ENCODE results near the gene ARHGEF17.

DNA sequence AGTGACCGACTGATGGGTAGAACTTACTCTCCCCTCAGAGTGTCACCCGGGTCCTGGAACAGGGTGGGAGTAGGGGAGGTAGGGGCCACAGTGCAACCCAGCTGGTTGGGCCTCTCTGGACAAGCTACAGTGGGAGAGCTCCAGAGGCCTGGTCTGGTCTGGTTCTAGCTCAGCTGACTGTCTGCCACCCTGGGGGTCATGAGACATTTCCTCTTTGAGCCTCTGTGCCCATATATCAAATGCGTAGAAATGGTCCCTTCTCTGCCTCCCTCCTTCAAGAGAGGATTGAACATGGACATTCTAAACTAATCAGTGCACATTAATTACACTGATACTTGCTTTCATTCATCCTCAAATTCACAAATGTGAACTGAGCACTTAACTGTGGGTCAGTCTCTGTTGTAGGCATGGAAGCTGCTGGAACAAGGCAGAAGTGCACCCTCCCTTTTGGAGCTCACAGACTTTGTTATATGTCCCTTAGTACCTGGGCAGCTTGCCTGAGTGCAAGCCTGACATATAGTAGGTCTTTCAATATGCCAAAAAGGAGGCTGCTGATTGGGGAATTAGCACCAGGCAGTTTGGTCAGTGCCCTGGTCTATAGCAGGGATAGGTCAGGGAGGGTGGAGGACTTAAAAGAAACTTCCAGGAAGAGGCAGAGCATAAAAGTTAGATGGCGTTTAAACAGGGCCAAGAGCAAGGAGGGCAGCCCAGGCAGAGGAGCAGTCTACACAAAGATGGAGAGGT is 25.7 kb downstream of the ARHGEF17 start:
- TF ChIP-seq, protein P1, sequence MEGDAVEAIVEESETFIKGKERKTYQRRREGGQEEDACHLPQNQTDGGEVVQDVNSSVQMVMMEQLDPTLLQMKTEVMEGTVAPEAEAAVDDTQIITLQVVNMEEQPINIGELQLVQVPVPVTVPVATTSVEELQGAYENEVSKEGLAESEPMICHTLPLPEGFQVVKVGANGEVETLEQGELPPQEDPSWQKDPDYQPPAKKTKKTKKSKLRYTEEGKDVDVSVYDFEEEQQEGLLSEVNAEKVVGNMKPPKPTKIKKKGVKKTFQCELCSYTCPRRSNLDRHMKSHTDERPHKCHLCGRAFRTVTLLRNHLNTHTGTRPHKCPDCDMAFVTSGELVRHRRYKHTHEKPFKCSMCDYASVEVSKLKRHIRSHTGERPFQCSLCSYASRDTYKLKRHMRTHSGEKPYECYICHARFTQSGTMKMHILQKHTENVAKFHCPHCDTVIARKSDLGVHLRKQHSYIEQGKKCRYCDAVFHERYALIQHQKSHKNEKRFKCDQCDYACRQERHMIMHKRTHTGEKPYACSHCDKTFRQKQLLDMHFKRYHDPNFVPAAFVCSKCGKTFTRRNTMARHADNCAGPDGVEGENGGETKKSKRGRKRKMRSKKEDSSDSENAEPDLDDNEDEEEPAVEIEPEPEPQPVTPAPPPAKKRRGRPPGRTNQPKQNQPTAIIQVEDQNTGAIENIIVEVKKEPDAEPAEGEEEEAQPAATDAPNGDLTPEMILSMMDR (IDR thresholded peaks at IDR 0.05; ENCODE audit: low read depth, low read length, missing input control) = no peak
- TF ChIP-seq TAF1 (conservative IDR thresholded peaks at IDR 0.05) (no peak), RXRA (IDR thresholded peaks at IDR 0.05) (no peak), SP1 (IDR thresholded peaks at IDR 0.05) (no peak), GABPA (IDR thresholded peaks at IDR 0.05 in 1 of 2, conservative IDR thresholded peaks at IDR 0.05 in 1 of 2) (no peak), JUND (IDR thresholded peaks at IDR 0.05) (no peak), RAD21 (IDR thresholded peaks at IDR 0.05) (no peak), YY1 (IDR thresholded peaks at IDR 0.05) (no peak), EGR1 (IDR thresholded peaks at IDR 0.05; ENCODE audit: low read depth in 2 of 2) (no peak), ZBTB33 (IDR thresholded peaks at IDR 0.05) (no peak)
- TF ChIP-seq, protein P2, sequence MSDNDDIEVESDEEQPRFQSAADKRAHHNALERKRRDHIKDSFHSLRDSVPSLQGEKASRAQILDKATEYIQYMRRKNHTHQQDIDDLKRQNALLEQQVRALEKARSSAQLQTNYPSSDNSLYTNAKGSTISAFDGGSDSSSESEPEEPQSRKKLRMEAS (IDR thresholded peaks at IDR 0.05) = no peak
- TF ChIP-seq, protein P3, sequence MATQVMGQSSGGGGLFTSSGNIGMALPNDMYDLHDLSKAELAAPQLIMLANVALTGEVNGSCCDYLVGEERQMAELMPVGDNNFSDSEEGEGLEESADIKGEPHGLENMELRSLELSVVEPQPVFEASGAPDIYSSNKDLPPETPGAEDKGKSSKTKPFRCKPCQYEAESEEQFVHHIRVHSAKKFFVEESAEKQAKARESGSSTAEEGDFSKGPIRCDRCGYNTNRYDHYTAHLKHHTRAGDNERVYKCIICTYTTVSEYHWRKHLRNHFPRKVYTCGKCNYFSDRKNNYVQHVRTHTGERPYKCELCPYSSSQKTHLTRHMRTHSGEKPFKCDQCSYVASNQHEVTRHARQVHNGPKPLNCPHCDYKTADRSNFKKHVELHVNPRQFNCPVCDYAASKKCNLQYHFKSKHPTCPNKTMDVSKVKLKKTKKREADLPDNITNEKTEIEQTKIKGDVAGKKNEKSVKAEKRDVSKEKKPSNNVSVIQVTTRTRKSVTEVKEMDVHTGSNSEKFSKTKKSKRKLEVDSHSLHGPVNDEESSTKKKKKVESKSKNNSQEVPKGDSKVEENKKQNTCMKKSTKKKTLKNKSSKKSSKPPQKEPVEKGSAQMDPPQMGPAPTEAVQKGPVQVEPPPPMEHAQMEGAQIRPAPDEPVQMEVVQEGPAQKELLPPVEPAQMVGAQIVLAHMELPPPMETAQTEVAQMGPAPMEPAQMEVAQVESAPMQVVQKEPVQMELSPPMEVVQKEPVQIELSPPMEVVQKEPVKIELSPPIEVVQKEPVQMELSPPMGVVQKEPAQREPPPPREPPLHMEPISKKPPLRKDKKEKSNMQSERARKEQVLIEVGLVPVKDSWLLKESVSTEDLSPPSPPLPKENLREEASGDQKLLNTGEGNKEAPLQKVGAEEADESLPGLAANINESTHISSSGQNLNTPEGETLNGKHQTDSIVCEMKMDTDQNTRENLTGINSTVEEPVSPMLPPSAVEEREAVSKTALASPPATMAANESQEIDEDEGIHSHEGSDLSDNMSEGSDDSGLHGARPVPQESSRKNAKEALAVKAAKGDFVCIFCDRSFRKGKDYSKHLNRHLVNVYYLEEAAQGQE (IDR thresholded peaks at IDR 0.05) = no peak

All from liver (tissue), 3 donors.